HuH-7 (cell line): Measurements from ENCODE around the gene ANKS1B.
A peak's percentile ranks its signal among the peaks of the same experiment; 100 is the strongest.

Experiments
- DNase-seq: peaks from one replicate; pipeline ENCODE4 v3.0.0; 2011; ENCODE audit warnings: low spot score

ANKS1B gene

GRCh38 chr12:99450036-99450630 is 534.6 kb downstream of the ANKS1B start:
- no peak for DNase-seq

DNA sequence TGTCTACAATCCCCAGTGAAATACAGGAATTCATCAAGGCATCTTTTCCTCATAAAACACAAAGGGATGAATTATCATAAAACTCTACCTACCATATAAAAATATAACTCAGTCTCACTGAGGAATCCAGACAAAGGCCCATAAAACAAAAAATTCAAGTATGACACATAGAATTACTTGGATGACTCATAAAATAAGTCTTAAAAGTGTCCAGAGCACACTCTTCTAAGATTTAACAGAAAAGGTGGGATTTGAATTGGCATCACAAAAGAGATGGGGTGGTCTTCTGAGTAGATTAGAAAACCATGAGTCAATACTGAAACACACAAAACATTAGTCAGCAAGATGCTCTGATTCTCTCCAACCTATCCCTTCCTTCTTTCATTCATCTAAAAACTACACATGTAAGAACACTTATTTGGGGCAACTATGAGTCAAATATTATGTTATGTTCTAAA is 539.8 kb downstream of the ANKS1B start:
- DNase-seq, result no peak

GRCh38 chr12:99442758-99443157 is 542.0 kb downstream of the ANKS1B start:
- DNase-seq, result no peak

- DNase-seq, result no peak
Measured at GRCh38 chr12:99439399-99439798, 545.3 kb downstream of the ANKS1B start.

DNA sequence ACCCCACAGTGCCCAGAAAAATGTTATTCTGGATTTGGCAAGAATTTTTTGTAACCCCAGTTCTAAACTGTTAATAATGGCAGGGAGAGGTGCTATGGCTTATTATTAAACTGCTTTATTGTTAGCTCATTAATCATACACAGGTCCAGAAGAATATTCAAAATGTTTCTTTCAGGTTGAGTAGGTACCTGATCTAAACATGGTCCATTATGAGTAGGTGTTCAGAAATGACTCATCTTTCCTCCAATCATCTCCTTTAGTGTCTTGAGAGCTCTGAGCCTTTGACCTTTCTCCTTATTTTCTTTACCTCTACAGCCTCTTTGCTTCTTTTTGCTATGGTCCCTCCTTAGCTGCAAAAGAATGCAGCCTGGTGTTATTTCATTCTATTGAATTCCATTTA is 548.2 kb downstream of the ANKS1B start:
- DNase-seq, result no peak

- DNase-seq, result no peak
Measured at GRCh38 chr12:99435095-99435791, 549.5 kb downstream of the ANKS1B start.

- no peak for DNase-seq
Measured at GRCh38 chr12:99433155-99433554, 551.6 kb downstream of the ANKS1B start.

DNA sequence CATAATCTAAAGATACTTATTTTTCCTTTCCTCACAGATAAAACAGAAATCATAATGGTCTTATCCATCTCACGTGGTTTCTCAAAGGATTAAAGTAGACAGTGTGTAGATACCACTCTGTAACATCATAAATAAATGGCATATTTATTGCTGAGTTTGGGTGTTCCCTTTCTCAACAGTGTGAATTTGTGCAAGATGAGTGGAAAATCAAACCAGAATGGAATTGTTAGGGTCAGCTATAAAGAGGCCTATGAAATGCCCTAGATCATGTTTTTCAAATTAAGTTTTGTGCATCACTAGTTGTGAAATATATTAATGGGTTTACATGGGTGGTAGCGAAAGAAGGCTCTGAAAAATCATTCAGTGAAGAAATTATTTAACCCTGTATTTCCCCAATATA is 553.5 kb downstream of the ANKS1B start:
- no peak for DNase-seq

DNA sequence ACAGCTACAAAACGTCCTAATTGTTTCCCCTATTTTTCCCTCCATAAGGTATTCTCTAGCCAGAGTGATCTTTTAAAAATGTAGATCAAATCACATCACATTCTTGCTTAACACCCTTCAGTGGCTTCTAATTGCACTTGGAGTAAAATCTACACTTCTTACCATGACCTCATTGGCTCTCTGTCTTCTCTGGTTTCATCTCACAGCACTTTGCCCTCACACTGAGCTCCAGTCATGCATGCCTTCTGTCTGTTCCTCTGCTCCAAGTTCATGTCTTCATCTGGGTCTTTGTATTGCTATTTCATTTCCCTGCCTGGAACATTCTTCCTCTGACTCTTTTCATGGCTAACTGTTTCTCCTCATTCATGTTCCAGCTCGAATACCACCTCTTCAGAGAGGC is 557.6 kb downstream of the ANKS1B start:
- no peak for DNase-seq

DNA sequence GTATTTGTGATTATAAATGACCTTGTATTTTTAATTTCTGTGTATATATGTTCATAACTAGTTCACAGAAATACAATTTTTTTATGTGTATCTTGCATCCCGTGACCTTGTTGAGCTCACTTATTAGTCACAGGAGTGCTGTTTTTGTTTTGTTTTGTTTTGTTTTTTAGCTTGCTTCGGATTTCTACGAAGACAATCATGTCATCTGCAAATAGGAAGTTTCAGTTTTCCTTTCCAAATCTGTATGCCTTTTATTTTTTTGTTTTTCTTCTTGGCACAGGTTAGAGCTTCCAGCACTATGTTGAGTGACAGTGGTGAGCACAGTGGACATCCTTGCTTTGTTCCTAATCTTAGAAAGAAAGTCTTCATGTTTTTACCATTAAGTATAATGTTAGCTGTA is 566.4 kb downstream of the ANKS1B start:
- DNase-seq, result no peak

DNA sequence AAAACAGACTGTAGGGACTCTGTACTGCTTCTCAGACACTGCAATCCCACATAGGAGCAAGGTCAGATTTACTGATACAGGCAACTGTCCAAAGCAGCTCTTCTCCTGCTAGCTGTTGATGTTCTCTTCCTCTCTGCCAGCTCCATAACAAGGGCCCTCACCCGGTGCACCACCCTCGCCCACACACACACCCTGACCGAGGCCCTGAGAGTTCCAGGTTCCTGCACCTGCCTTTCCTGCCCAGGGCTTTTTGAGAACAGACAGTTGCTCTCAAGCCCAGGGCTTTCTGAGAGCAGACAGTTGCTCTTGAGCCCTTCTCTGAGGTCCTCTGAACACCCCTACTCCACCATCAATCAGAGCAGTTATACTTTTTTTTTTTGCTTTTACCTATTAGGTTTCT is 571.0 kb downstream of the ANKS1B start:
- DNase-seq, result no peak

DNA sequence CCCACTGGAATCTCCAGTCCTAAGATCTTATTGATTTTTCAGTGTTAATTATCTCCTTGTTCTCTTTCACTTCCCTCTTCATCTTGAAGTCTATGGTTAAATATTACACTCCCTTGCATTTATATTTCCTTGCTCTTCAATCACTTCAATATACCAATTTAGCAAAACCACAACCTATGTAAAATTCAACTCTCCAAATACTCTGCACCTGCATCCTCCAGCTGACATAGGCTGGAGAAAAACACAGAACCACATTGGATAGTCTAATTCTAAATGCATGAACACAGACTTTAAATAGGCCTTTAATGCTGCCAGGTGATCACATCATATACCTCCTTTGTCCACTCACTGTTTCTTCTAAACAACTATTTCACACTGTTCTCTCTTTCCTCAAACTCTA is 591.0 kb downstream of the ANKS1B start:
- DNase-seq, result no peak

- DNase-seq, result no peak
Measured at GRCh38 chr12:99392091-99392850, 592.5 kb downstream of the ANKS1B start.

- DNase-seq, result peak; percentile 30
Measured at GRCh38 chr12:99390707-99391106, 594.0 kb downstream of the ANKS1B start.

DNA sequence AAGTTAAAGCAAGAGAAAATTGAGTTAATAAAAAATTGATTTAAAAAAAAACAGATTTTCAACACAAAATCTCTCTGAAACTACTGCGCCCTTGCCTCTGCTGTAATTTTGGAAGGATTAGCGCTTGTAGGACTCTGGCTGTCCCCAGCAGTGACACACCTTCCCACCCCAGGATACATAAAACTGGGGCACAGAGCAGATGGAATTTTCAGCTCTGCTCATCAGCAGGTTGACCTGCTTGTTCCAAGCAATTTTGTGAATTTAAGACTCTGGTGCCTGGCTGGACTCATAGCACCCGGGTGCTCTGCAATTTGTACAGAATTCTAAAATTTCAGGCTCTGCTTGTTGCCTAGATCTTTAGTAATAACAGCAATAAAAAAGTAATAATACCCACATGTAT is 595.0 kb downstream of the ANKS1B start:
- DNase-seq, result no peak

DNA sequence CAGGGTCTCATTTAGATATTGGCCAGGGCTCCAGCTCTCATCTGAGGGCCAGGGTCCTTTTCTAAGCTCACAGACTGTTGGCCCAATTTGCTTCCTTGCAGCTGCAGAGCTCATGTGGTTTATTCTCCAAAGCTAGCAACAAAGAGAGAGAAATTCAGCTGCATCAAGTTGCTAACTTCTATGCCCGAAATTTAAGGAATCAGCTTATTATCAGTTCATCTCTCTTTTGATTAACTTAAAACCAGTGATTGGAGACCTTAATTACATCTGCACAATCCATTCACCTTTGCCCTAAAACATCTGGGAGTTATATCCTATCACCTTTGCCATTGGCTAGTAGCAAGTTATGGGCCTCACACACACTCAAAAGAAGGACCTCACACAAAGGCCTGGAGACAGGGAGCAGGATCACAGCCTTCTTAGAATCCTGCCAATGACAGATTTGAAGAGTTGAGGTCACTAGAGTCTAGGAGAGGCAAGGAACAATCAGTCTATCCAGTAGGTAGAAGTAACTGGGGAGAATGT is 596.0 kb downstream of the ANKS1B start:
- no peak for DNase-seq

- DNase-seq, result no peak
Measured at GRCh38 chr12:99387661-99388060, 597.1 kb downstream of the ANKS1B start.

GRCh38 chr12:99386907-99387306 is 597.8 kb downstream of the ANKS1B start:
- peak; percentile 19 for DNase-seq

- no peak for DNase-seq
Measured at GRCh38 chr12:99383258-99383657, 601.5 kb downstream of the ANKS1B start.

DNA sequence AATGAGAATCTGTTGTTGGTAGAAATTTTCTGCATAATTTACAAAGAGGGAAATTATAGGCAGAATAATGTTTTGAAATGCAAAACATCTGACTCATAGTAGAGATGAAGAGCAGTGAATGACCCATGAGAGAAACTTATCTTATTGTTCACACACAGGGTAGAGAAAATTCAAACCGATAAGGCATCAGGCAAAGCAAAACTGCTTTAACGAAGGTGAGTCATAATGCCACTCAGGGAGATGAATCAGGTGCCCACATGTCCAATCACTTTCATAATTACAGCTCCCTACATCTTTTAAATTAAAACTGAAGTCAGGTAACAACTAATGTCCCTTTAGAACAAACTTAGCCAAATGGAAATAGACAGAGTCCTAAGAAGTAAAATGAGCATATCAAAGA is 602.7 kb downstream of the ANKS1B start:
- no peak for DNase-seq

GRCh38 chr12:99380701-99381100 is 604.0 kb downstream of the ANKS1B start:
- DNase-seq, result no peak

DNA sequence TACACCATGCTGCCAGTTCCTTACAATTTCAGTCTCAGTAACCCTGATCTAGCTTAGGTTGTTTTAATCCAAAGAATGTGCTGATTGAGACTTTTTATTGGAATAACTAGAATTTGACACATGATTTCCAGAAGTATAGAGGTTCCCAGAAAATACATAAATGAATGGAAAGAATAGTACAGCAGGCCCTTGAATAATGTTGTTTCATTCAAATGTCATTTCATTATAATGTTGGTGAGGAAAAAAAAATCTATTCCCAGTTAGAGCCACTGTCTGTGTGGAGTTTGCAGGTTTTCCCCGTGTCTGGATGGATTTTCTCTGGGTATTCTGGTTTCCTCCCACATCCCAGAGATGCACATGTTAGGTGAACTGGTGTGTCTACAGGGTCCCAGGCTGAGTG is 610.7 kb downstream of the ANKS1B start:
- no peak for DNase-seq
